GM21576 (cell line): ENCODE results near the gene PREX1.
"Not testable (repeated sequence)": the region's sequence is repeated elsewhere in the genome, so short reads cannot be mapped to it uniquely, and the experiment has no call there.

ENCODE experiments used
- ATAC-seq: cut with Tn5 transposase; IDR thresholded peaks from one replicate; pipeline ENCODE4 v1.9.1; 2021; ENCODE audit warnings: mild to moderate bottlenecking, moderate library complexity; ENCODE audit not compliant: unreplicated experiment

PREX1 gene

GRCh38 chr20:48777005-48777404 is 50.8 kb downstream of the PREX1 start:
- ATAC-seq, result no peak

GRCh38 chr20:48776306-48776705 is 51.5 kb downstream of the PREX1 start:
- no peak for ATAC-seq

DNA sequence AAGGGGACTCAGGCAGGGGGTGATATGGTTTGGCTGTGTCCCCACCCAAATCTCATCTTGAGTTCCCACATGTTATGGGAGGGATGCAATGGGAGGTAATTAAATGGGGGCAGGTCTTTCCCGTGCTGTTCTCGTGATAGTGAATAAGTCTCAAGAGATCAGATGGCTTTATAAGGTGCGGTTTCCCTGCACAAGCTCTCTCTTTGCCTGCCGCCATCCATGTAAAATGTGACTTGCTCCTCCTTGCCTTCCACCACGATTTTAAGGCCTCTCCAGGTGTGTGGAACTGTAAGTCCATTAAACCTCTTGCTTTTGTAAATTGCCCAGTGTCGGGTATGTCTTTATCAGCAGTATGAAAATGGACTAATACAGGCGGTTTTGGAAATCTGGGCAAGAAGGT is 52.3 kb downstream of the PREX1 start:
- ATAC-seq, result not testable (repeated sequence)

DNA sequence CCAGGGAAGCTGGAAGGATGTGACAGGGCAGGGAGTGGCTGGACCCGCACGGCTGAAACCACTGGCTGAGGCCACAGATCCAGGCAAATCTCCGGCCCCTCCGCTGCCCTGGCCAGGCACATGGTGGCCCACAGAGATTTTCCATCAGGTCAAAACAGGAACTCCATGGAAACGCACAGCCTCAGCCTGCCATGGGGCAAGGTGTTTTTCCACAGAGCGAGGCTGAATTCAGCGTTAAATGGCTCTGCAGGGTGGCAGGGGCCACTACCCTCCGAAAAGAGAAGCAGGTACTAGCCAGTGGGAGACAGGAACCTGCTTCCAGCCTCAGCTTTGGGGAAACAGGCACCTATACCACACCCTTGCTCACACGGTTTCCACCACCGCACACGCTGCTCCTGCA is 53.1 kb downstream of the PREX1 start:
- ATAC-seq, result no peak

- ATAC-seq, result no peak
Observed at GRCh38 chr20:48773837-48774418, 53.9 kb downstream of the PREX1 start.

DNA sequence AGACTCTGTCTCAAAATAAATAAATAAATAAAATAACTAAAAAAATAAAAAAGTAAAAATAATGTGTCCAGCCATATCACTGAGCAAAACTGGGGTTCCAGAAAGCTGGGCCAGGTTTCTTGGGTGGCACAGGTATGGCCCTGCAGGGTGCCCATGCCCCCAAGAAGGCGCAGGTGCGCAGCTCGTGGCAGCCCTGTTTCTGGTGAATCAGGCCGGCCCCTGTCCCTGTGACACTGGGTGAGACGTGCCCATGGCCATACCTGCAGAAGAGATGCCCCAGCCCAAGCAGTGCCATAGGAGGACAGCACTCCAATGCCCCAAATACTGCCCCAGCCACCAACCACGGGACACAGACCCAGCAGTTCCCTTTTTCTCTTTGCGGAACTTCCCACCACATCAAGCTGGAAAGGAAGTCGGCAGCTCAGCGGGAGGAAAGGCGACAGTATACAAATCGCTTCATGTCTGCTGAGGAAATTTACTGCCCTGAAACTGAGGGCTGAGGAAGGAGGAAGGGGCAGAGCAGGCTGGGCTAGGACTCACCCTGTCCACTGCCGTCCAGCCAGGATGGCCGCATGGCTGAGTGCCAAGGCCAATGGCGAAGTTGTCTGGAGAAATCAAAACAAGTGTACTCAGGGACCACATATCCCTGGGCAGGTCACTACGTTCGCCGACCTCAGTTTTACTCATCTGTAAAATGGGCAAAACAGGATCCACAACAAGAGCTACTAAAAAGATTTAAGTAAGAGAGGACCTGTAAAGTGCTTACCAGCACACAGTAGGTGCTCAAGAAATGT is 55.4 kb downstream of the PREX1 start:
- no peak for ATAC-seq

DNA sequence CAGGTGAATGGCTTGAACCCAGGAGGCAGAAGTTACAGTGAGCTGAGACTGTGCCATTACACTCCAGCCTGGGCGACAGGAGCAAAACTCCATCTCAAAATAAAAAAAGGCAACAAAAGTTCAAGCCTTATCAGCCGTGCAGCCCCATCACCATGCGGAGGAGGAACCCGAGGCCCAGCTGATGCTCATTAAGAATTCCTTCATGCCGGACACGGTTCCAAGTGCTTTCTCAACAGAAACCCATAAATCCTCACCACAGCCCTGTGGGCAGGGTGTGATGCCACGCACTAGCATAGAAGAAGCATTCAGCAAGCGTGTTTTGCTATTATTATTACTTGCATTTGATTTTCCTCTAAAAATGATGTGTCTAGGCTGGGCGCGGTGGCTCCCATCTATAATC is 56.3 kb downstream of the PREX1 start:
- no peak for ATAC-seq

DNA sequence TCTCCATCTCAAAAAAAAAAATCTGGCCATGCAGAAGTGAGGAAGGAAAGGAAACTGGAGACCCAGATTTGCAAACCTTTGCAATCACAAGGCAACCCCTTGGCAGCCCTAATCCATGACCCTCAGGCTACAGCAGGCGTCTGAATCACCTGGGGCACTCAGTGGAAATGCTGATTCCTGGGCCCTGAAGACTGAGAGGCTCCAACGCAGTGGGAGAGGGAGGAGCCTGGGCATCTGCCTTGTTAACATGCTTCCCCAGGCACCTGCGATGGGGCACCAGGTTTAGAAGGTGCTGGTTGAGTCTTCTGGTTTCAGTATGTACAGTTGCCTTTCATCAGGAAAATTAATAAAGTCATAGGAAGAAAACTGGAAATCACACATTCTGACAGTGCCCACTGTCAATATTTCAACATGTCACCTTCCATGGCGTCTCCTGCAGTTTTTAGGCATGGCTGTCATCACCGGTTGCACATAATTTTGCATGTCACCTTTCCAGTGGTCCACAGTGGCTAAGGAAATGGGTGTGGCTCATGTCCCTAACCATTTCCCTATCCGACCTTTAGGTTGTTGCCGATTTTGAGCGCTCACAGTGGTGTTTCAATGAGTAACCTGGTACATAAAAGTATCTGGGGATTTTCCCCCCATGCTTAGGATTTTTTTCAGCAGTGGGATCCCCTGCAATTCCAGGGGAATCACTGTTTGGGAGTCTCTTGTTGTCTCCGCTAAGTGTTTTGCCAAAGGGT is 56.9 kb downstream of the PREX1 start:
- no peak for ATAC-seq

GRCh38 chr20:48769069-48769983 is 58.5 kb downstream of the PREX1 start:
- no peak for ATAC-seq

GRCh38 chr20:48766961-48767960 is 60.5 kb downstream of the PREX1 start:
- no peak for ATAC-seq

DNA sequence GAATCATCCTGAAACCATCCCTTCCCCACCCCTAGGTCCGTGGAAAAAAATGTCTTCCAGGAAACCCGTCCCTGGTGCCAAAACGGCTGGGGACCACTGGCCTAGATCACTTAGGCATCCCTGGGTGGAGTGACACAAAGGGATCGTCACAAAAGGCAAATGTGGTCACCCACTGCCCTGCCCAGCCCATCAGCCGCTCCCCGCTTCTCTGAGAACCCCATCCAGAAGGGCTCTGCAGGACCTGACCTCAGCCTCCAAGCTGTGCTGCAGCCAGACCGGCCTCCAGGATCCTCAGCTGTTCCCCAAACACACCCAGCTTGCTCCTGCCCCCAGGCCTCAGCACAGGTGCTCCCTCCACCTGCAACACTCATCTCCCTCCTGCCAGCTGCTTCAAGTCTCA is 61.6 kb downstream of the PREX1 start:
- ATAC-seq, result no peak

DNA sequence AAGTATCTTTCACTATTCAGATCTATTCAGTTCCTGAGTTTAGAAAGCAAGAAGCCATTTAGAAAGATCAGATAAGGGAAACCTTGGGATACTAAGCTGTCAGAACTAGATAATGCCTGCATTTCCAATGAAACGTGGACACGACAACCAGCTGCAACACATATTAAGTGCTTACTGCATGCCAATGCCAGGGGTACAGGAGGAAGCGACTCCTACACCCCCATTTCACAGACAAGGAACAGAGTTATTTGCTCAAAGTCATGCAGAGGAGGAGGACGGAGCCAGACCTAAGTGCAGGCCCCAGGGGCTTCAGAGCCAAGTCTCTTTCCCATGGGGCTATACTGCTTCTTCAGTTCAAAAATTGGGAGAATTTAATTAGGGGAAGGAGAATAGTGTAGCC is 62.4 kb downstream of the PREX1 start:
- no peak for ATAC-seq

DNA sequence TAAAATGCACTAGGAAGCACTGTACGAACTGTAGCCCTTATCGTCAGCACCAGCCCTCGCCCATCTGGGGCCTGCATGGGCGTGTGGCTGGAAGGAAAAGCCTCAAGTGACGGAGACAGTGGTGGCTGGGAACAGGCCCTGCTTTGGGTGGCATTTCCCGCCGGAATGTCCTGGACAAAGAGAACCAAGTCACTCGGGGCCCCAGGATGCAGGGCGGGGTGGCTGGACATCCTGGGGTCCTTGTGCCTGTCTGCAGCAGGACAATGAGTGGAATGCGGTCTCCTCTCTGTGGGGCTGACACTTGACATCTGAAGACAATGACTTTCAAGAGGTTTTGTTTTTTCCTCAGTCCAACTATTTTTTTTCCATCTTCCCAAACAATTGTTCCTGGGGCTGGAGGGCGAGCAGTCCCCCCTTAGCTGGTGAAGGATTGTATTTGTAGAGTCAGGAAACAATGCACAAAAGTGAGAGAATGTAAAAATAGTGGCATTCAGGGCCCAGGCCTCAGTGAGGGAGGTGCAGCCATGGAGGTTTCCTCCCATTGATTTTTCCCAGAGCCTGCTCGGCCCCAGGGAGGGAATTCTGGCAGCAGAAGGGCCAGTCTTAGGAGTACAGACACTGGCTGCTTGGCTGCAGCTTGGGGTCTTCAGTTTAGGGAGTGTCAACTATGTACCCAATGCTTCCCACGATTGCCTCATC is 64.4 kb downstream of the PREX1 start:
- no peak for ATAC-seq

- ATAC-seq, result no peak
Observed at GRCh38 chr20:48761874-48762273, 65.9 kb downstream of the PREX1 start.

GRCh38 chr20:48761023-48761785 is 66.6 kb downstream of the PREX1 start:
- no peak for ATAC-seq

GRCh38 chr20:48760403-48760983 is 67.3 kb downstream of the PREX1 start:
- ATAC-seq, result no peak

GRCh38 chr20:48759631-48760245 is 68.1 kb downstream of the PREX1 start:
- ATAC-seq, result no peak
